Measurements from ENCODE around the gene TRPC6.

DNA sequence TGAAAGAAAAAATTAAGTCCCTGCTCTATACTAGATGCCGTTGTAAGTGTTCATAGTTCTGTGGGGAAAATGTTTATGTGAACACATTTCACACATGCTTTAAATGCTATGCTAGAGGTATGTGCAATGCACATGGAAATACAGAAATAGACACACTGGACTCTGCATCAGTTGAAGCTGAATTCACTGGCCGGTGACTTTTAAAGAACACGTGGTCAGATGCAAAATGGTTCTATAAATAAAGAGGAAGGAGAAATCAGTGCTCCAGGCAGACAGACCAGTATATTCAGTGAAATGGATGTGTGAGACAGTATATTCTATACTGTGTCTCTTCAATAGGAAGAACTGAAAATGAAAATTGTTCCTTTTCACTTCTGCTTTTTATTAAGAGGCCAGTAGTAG, 29.9 kb downstream of the TRPC6 start:
- TF ChIP-seq EZH2 (IDR thresholded peaks at IDR 0.05; ENCODE audit: low read length) = no peak
- TF ChIP-seq, protein P1, sequence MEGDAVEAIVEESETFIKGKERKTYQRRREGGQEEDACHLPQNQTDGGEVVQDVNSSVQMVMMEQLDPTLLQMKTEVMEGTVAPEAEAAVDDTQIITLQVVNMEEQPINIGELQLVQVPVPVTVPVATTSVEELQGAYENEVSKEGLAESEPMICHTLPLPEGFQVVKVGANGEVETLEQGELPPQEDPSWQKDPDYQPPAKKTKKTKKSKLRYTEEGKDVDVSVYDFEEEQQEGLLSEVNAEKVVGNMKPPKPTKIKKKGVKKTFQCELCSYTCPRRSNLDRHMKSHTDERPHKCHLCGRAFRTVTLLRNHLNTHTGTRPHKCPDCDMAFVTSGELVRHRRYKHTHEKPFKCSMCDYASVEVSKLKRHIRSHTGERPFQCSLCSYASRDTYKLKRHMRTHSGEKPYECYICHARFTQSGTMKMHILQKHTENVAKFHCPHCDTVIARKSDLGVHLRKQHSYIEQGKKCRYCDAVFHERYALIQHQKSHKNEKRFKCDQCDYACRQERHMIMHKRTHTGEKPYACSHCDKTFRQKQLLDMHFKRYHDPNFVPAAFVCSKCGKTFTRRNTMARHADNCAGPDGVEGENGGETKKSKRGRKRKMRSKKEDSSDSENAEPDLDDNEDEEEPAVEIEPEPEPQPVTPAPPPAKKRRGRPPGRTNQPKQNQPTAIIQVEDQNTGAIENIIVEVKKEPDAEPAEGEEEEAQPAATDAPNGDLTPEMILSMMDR (optimal IDR thresholded peaks at IDR 0.05 in 1 of 3, IDR thresholded peaks at IDR 0.05 in 1 of 3, conservative IDR thresholded peaks at IDR 0.05 in 1 of 3; ENCODE audit: extremely low read depth in 1 of 3, insufficient read depth in 2 of 3, low read length in 3 of 3) = no peak

Measured in keratinocyte (primary cell).